Adrenal gland (tissue), 12 donors: ENCODE measurements around the gene FABP6. TPM values are rescaled to one million over a fixed set of nuclear protein-coding genes. Genes with fewer than 3 reads are reported as not detected.

ENCODE experiments used
- DNase-seq, 7 donors: peaks; one replicate each; pipeline ENCODE4 v3.0.0-alpha.2; 2019 to 2020
- H3K27ac ChIP-seq, 5 donors: fragments of 200-600 bp; sonication (generic) in 4 of 5; 1 replicate in 3 of 5; 2 replicates in 2 of 5; pipeline versions ENCODE4 v1.5.1 to v1.8.0; 2016 to 2020; ENCODE audit warnings: mild to moderate bottlenecking in 1 of 5
- H3K27me3 ChIP-seq: fragments of 200-600 bp; 2 replicates; pipeline ENCODE4 v1.8.0; 2021
- H3K36me3 ChIP-seq, 2 donors: fragments of 200-600 bp; replicated peaks in 1 of 2; 1 replicate in 1 of 2; 2 replicates in 1 of 2; pipeline versions ENCODE4 v1.5.1 to v1.8.0; 2018 to 2022
- H3K4me1 ChIP-seq, 2 donors: fragments of 200-600 bp; replicated peaks in 1 of 2; 1 replicate in 1 of 2; 2 replicates in 1 of 2; pipeline versions ENCODE4 v1.5.1 to v1.8.0; 2018 to 2021
- H3K4me3 ChIP-seq, 4 donors: fragments of 200-600 bp; sonication (generic) in 3 of 4; one replicate each; pipeline ENCODE4 v1.5.1; 2016 to 2018
- H3K9me3 ChIP-seq, 3 donors: fragments of 200-600 bp; sonication (generic) in 1 of 3; replicated peaks in 1 of 3; 1 replicate in 2 of 3; 2 replicates in 1 of 3; pipeline versions ENCODE4 v1.5.1 to v1.8.0; 2016 to 2021
- POLR2A ChIP-seq, 2 donors: fragments of 450-650 bp; IDR thresholded peaks; one replicate each; pipeline ENCODE4 v1.6.1; 2017; ENCODE audit warnings: antibody characterized with exemption in 2 of 2, mild to moderate bottlenecking in 2 of 2, moderate library complexity in 1 of 2
- WGBS, 4 donors: extraction: QIAGEN DNeasy Blood & Tissue Kit in 2 of 4; methylation state at CpG; one replicate each; pipeline versions ENCODE4 v1.1.5 to v1.1.7; 2013 to 2017; 5-methylcytosine and 5-hydroxymethylcytosine counted together
- intact Hi-C, 2 donors: fragments of 100-400 bp; cut with DNase I; formaldehyde crosslinking; loops; one replicate each; pipeline versions ENCODE4 v1.14.1 to v1.15.0; 2022 to 2023
- polyA plus RNA-seq, 3 donors: library from polyadenylated mRNA; stranded (reverse); fragments of 200-250 nt in 2 of 3; fragments of 350-450 nt in 1 of 3; fragmentation: Illumina TruSeq in 1 of 3; extraction: RNeasy Lipid Tissue Mini Kit (QIAGEN cat#74804) in 1 of 3; gene quantifications; one replicate each; pipeline ENCODE4 v1.2.3, GENCODE V29; 2013 to 2014
- total RNA-seq, 9 donors: library from RNA; depleted of rRNA in 4 of 9; stranded (reverse); fragments of >200 nt in 4 of 9; fragments of 120-200 nt in 1 of 9; fragmentation: NEBNext Ultra II Directional in 1 of 9; extraction: Animal tissue kit (Norgen Biotek cat#: 25700) in 1 of 9; gene quantifications; one replicate each; pipeline versions ENCODE4 v1.1.0 to v1.2.4, GENCODE V29; 2013 to 2023
- TF ChIP-seq, protein P1 (sequence below), 6 experiments: fragments of 450-650 bp in 4 of 6; fragments of 200-600 bp in 2 of 6; sonication (generic) in 1 of 6; IDR thresholded peaks; 1 replicate in 5 of 6; 2 replicates in 1 of 6; pipeline versions ENCODE4 v1.5.1 to v1.8.0; 2016 to 2021; ENCODE audit warnings: antibody characterized with exemption in 6 of 6, mild to moderate bottlenecking in 2 of 6, moderate library complexity in 1 of 6
- donor health status: healthy with polysubstance abuse.
- donor health status: Bipolar disorder and iron deficiency.
- donor health status: DM: yes; HTN: yes; CAD: no.
- donor health status: DM: no; HTN: no; CAD: no.
- donor health status: DM: no; HTN: no; CAD: no.
- donor health status: DM: yes; HTN: yes; CAD: no.

The FABP6 gene
- total and polyA plus RNA-seq, 12 donors = 0.39 to 29.4 (median 9.4) TPM; not detected in 1

DNA sequence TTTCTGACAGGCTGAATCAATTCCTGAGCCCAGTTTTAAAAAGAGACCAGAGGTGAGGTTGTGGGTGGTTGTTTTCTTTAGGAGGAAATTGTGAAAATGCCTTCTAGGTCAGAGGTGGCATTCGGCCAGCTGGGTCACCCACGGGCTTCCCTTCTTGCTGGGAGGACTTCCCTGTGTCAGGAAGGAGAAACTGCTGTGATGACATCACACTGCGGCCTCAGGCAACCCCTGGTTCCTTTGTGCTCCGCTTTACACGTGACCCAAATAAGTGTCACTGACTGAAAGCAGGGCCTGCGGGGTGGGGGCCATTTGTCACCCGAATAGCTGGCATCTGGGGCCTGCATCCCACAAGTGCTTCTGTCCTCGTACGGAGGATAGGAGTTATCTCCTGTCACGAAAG is 39.7 kb downstream of the FABP6 start:
- no peak for TF ChIP-seq POLR2A (IDR thresholded peaks at IDR 0.05)
- TF ChIP-seq, protein P1, sequence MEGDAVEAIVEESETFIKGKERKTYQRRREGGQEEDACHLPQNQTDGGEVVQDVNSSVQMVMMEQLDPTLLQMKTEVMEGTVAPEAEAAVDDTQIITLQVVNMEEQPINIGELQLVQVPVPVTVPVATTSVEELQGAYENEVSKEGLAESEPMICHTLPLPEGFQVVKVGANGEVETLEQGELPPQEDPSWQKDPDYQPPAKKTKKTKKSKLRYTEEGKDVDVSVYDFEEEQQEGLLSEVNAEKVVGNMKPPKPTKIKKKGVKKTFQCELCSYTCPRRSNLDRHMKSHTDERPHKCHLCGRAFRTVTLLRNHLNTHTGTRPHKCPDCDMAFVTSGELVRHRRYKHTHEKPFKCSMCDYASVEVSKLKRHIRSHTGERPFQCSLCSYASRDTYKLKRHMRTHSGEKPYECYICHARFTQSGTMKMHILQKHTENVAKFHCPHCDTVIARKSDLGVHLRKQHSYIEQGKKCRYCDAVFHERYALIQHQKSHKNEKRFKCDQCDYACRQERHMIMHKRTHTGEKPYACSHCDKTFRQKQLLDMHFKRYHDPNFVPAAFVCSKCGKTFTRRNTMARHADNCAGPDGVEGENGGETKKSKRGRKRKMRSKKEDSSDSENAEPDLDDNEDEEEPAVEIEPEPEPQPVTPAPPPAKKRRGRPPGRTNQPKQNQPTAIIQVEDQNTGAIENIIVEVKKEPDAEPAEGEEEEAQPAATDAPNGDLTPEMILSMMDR (IDR thresholded peaks at IDR 0.05) = no peak
- Histone ChIP-seq H3K4me3 (no peak overlapping the region), H3K4me1 (peaks cover 14 to 15% of the 10 kb centered on the region in 2 donors), H3K36me3 (no peaks in the 10 kb centered on the region), H3K27me3 (no peaks in the 10 kb centered on the region), H3K27ac (peak overlapping the region in 3 of 5 donors; percentile 60 to 70 (median 61)), H3K9me3 (no peaks in the 10 kb centered on the region)
- DNase-seq = peak; percentile 79 to 98 (median 93)
- WGBS, 4 donors = 0 to 20% (median 9%) methylated on average over 2 to 10 of the region's 10 CpGs
- intact Hi-C loops = no loop called here

DNA sequence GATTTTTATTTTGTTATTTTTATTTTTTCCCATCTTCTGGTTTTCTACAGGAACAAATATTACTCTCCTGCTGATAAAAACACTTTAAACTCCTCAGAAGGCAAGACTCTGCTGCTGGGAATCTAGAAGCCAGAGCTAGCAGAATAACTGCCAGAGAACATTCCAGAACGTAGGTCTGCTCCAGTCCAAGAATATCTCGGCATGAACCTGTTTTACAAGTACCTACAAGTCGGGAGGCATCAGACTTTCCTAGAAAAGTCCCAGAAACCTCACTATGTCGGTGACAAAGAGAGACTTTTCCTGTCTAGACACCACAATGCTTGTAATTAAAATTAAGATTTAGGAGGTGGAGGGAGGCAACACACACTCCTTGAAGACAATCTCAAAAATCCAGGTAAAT is 41.4 kb downstream of the FABP6 start:
- WGBS, 4 donors = 79 to 81% (median 80%) methylated on average over 4 of the region's 4 CpGs
- DNase-seq = no peak
- H3K27ac ChIP-seq = no peak overlapping the region
- no peak for TF ChIP-seq POLR2A (IDR thresholded peaks at IDR 0.05)
- TF ChIP-seq, protein P1 (IDR thresholded peaks at IDR 0.05) = no peak
- H3K27me3 ChIP-seq = no peaks in the 10 kb centered on the region
- H3K9me3 ChIP-seq = no peaks in the 10 kb centered on the region
- intact Hi-C loops = no loop called here
- H3K4me3 ChIP-seq = no peak overlapping the region
- no peaks in the 10 kb centered on the region for H3K36me3 ChIP-seq
- H3K4me1 ChIP-seq = peaks cover 14 to 15% of the 10 kb centered on the region in 2 donors

DNA sequence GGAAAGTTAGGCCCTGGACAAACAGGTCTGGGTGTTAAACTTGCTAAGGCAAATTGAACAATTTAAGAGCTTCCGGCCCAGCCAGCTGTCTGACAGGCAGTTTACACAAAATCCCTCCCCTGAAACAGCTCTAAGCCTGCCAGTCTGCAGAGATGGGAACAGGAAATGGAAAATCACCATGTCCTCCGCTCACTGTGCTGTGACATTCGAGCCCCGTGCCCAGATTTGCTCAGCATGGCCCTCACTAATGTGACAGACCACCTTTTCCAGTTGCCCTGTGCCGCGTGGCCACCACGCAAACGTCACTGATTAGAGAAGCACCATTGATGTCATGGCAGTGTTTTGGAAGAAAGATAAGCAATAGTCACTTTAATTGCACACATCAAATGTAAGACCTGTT is 42.1 kb downstream of the FABP6 start:
- Histone ChIP-seq H3K27ac (peak overlapping the region in 1 of 5 donors; percentile 44), H3K4me1 (peaks cover 14 to 15% of the 10 kb centered on the region in 2 donors), H3K27me3 (no peaks in the 10 kb centered on the region), H3K36me3 (no peaks in the 10 kb centered on the region), H3K4me3 (no peak overlapping the region), H3K9me3 (no peaks in the 10 kb centered on the region)
- WGBS, 4 donors = 55 to 67% (median 61%) methylated on average over 2 to 8 of the region's 8 CpGs
- intact Hi-C loops = no loop called here
- DNase-seq = peak in 1 of 7 donors; percentile 10
- TF ChIP-seq POLR2A (IDR thresholded peaks at IDR 0.05) = no peak
- TF ChIP-seq, protein P1 (IDR thresholded peaks at IDR 0.05) = no peak

DNA sequence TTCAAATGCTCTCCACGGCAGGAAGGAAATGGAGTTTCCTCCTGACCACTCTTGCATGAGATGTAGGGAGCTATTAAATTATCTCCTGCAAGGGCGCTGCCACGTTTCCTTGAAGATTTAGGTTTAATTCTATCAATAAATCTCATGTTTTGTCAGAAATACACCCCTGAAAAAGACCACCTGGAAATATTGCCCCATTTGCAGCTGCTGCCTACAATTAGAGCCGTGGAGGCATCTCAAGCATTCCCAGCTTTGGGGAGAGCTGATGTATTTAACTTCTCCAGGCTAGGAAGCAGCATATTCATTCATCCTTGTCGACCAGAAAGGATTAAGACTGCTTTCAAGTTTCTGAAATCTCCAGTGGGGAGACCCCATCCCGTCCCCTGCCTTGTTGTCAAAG is 42.5 kb downstream of the FABP6 start:
- intact Hi-C loops = no loop called here
- H3K4me1 ChIP-seq = peaks cover 14 to 15% of the 10 kb centered on the region in 2 donors
- DNase-seq = no peak
- H3K27ac ChIP-seq = peak overlapping the region in 1 of 5 donors; percentile 44
- no peaks in the 10 kb centered on the region for H3K36me3 ChIP-seq
- no peaks in the 10 kb centered on the region for H3K27me3 ChIP-seq
- no peak overlapping the region for H3K4me3 ChIP-seq
- TF ChIP-seq, protein P1 (IDR thresholded peaks at IDR 0.05) = no peak
- no peak for TF ChIP-seq POLR2A (IDR thresholded peaks at IDR 0.05)
- 61 to 68% (median 64%) methylated on average over 6 of the region's 6 CpGs for WGBS, 4 donors
- no peaks in the 10 kb centered on the region for H3K9me3 ChIP-seq
